Neural progenitor cell (in vitro differentiated cells): ENCODE measurements around the gene AQP5.

Experiments used
- EZH2 ChIP-seq: fragments of 200-600 bp; sonication (generic); IDR thresholded peaks from 2 replicates; pipeline ENCODE4 v1.6.1; 2017; ENCODE audit warnings: antibody characterized with exemption, mild to moderate bottlenecking, moderate library complexity
- EZH2phosphoT487 ChIP-seq: fragments of 200-600 bp; sonication (generic); IDR thresholded peaks from 2 replicates; pipeline ENCODE4 v1.6.1; 2017; ENCODE audit warnings: antibody characterized with exemption
- TF ChIP-seq, protein P1 (sequence below): fragments of 200-600 bp; sonication (generic); IDR thresholded peaks from 2 replicates; pipeline ENCODE4 v1.5.1; 2017; ENCODE audit warnings: antibody characterized with exemption, mild to moderate bottlenecking

DNA sequence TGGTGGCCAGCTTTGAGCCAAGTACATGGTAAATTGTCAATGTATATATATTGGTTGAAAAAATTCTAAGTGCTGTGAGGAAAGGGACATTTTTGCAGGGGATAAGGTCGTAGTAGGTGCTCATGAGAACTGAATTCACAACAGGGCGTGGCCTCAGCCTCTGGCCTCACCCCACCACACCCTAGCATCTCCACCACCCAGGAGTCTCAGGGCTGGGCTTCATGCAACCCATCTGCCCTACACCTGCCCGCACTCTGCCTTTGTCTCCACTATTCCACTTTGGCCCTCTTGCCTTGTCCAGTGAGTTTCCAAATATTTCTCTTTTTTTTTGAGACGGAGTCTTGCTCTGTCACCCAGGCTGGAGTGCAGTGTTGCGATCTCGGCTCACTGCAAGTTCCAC lies 33.2 kb upstream of the AQP5 start:
- TF ChIP-seq, protein P1, sequence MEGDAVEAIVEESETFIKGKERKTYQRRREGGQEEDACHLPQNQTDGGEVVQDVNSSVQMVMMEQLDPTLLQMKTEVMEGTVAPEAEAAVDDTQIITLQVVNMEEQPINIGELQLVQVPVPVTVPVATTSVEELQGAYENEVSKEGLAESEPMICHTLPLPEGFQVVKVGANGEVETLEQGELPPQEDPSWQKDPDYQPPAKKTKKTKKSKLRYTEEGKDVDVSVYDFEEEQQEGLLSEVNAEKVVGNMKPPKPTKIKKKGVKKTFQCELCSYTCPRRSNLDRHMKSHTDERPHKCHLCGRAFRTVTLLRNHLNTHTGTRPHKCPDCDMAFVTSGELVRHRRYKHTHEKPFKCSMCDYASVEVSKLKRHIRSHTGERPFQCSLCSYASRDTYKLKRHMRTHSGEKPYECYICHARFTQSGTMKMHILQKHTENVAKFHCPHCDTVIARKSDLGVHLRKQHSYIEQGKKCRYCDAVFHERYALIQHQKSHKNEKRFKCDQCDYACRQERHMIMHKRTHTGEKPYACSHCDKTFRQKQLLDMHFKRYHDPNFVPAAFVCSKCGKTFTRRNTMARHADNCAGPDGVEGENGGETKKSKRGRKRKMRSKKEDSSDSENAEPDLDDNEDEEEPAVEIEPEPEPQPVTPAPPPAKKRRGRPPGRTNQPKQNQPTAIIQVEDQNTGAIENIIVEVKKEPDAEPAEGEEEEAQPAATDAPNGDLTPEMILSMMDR: no peak
- TF ChIP-seq EZH2 (no peak), EZH2phosphoT487 (no peak)
